Smooth muscle cell of the brain vasculature (primary cell): Measurements from ENCODE around the gene CCDC183.
"Not testable (repeated sequence)": the region's sequence is repeated elsewhere in the genome, so short reads cannot be mapped to it uniquely, and the experiment has no call there.

Experiments
- DNase-seq: peaks from one replicate; pipeline ENCODE4 v3.0.0-alpha.2; 2012; ENCODE audit warnings: low read depth, low spot score

Gene CCDC183

GRCh38 chr9:136784997-136785361 lies 11.2 kb upstream of the CCDC183 start:
- no peak for DNase-seq

GRCh38 chr9:136785565-136786355 lies 10.4 kb upstream of the CCDC183 start:
- DNase-seq = not testable (repeated sequence)

DNA sequence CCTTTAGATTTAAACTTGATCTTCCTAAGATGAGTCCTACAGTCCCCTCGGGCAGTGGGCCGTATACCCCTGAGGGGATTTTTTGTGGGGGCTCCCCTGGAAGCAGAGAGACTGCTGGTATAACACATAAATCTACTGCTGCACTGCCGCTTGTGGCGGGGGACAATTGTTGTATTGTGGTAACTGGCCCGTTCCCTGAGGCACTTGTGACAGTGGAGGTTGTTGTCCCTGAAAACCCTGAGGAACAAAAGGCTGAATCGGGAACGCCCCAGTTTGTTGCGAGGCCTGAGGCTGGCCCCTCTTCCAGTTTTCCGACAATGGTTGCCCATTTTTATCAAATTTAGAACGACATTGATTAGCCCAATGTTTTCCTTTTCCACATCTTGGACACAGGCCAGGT lies 9.7 kb upstream of the CCDC183 start:
- DNase-seq = no peak

DNA sequence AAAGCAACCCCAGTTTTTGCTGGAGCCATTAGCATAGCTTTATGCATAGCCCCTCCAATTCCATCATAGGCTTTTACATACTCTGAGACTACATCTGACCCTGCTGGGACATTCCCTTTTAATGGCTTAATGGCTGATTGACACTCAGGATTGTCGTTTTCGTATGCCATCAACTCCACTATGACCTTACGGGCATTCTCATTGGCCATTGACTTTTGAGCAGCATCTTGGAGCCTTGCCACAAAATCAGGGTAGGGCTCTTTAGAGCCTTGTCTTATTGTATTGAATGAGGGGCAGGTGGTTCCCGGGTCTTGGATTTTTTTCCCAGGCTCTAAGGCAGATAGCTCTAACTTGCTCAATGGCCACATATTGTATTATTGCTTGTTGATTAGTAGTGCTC lies 9.2 kb upstream of the CCDC183 start:
- DNase-seq = not testable (repeated sequence)

DNA sequence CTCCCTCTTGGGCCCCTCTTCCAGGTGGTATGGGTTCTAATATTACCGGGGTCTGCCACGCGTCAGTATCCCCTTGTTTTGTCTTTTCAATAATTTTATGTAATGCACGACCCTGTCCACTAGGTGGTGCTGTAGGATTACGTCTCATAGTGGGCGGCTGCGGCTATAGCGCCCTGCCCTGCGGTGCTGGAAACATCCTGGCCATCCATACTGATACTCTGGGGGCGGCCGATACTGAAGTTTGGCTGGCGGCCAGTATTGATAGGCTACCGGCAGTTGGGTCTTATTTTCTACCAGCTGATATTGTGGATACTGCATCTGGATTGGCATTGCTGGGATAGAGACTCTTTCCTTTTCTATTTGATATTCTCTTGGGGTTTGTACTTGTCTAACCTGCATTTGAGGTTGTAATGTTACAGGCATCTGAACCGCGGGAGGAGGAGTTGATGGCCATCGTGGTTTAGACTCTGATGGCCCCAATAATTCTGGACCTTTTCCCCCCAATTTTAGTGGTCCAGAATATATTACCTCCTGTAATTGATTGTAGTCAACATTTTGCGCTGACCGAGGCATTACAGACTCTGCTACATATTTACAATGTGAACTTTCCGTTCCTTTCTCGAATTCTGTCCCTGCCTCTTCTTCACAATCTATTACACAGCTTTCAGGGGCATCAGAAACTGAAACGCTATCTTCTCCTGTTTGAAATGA lies 8.3 kb upstream of the CCDC183 start:
- DNase-seq = no peak

DNA sequence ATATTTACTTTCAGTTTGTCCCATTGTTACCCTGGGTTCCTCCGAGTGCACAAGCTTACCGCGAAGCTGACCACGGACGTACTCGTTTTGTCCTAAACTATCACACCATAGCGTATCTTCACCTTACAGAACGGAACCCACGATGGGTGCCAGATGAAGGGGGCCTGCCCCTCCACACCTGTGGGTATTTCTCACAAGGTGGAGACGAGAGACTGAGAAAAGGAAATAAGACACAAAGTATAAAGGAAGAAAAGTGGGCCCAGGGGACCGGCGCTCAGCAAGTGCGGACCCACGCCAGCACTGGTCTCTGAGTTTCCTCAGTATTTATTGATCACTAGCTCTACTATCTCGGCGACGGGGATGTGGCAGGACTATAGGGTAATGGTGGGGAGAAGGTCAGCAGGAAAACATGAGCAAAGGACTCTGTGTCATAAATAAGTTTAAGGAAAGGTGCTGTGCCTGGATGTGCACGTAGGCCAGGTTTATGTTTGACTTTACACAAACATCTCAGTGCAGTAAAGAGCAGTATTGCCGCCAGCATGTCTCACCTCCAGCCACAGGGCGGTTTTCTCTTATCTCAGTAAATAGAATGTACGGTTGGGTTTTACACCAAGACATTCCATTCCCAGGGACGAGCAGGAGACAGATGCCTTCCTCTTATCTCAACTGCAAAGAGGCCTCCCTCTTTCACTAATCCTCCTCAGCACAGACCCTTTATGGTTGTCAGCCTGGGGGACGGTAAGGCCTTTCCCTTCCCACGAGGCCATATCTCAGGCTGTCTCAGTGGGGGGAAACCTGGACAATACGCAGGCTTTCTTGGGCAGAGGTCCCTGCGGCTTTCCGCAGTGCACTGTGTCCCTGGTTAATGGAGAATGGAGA lies 7.3 kb upstream of the CCDC183 start:
- not testable (repeated sequence) for DNase-seq

- DNase-seq = no peak
Measured at GRCh38 chr9:136789523-136789937, 6.6 kb upstream of the CCDC183 start.

GRCh38 chr9:136790640-136791515 lies 5.3 kb upstream of the CCDC183 start, which contains the start of gene TMEM141:
TMEM141 (plus strand) TSS chr9:136791344; CDS start chr9:136791371, 27 bp downstream.
- peak; percentile 98 for DNase-seq

GRCh38 chr9:136791516-136792276 lies 4.4 kb upstream of the CCDC183 start:
- no peak for DNase-seq

DNA sequence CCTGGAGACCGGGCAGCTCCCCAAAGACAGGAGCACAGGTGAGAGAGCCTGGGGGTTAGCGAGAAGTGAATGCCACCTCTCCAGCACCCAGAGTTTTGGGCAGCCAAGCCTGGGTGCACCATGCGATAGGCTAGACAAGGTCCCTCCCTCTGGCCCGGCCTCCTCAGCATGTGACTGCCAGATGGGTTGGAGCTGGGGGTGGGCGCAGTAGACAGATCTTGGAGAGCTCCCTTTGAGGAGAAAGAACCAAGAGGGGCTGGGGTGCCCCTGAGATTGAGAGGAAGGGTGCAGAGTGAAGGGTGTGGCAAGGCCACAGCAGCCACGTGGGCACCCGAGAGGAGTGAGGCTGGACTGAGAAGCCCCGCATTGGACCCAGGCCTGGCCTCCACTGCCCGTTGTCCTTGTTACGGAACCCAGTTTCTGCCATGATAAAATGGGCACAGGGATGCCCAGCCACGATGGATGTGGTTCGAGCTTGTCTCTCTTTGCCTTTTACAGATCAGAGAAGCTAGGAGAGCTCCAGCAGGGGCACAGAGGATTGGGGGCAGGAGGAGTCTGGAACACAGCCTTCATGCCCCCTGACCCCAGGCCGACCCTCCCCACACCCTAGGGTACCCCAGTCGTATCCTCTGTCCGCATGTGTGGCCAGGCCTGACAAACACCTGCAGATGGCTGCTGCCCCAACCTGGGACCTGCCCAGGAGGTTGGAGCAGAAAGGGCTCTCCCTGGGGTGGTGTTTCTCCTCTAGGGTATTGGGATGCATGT lies 3.6 kb upstream of the CCDC183 start:
- DNase-seq = no peak

GRCh38 chr9:136793086-136793946 lies 2.8 kb upstream of the CCDC183 start:
- DNase-seq = no peak

DNA sequence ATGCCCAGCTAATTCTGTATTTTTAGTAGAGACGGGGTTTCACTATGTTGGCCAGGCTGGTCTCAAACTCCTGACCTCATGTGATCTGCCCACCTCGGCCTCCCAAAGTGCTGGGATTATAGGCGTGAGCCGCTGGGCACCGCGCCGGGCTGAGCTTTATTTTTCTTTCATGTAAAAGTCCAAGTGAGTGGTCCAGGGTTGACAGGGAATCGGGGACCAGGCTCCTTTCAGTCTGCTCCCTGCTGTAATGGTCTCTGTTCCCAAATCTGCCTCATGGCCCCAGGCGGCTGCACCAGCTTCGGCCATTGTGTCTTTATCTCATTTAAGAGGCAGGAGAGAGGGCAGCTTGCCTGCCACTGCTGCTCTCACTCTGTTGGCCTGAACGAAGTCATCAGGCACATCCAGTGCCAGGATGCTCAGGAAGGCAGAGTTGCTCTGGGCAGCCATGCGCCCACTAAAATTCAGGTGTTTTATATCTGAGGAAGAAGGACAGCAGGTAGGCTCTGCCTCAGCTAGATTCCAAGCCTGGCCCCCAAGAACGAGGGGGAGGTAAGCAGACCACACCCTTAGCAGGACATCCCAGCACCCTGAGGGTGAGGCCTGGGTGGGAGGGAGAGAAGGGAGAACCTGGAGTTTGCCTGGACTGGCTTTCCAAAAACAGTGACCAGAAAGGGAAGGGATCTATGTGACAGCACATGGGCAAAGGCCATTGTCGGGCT lies 1.7 kb upstream of the CCDC183 start:
- no peak for DNase-seq

DNA sequence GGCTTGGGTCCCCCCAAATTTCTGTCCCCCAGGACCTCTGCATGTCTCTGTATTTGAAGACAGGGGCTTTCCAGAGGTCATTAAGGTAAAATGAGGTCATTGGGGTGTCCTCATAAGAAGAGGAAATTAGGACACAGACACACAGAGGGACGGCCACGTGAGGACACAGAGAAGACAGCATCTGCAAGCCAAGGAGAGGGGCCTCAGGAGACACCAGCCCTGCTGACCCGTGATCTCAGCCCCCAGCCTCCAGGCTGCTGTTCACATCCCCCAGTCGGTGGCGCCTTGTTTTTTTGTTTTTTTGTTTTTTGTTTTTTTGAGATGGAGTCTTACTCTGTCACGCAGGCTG lies 1.2 kb upstream of the CCDC183 start:
- no peak for DNase-seq

DNA sequence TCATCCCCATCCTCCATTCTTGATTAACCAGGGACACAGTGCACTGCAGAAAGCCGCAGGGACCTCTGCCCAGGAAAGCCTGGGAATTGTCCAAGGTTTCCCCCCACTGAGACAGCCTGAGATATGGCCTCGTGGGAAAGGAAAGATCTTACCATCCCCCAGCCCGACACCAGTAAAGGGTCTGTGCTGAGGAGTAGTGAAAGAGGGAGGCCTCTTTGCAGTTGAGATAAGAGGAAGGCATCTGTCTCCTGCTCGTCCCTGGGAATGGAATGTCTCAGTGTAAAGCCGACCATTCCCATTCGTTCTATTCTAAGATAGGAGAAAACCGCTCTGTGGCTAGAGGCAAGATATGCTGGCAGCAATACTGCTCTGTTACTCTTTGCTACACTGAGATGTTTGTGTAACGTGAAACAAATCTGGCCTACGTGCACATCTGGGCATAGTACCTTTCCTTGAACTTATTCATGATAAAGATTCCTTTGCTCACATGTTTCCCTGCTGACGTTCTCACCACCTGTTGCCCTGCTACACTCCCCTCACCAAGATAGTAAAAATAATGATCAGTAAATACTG lies 723 bp downstream of the CCDC183 start:
- not testable (repeated sequence) for DNase-seq

GRCh38 chr9:136798708-136799078 lies 2.6 kb downstream of the CCDC183 start:
- no peak for DNase-seq

- no peak for DNase-seq
Measured at GRCh38 chr9:136799079-136799853, 3.1 kb downstream of the CCDC183 start.
